ENCODE data around the gene RFC3. TPM values are rescaled to one million over a fixed set of nuclear protein-coding genes. Genes with fewer than 3 reads are reported as not detected.

The RFC3 gene
- polyA plus RNA-seq, 4 donors: 1.8 to 14.5 (median 7.5) TPM

DNA sequence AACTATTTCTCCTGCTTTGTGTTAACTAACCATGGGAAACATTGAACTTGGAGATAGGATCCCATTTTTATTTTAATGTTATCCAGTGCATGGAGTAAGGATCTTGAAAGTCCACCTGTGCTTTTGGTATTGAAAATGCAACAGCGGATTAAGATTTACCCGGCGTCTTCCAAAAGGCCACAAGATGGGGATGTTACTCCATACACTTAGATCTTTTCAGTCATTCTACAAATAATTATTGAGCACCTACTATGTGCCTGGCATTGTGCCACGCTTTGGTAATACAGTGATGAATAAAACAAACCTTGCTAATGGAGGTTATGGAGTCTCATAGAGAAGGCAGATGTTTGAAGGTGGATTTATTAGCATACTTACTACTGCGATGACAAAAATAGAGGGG, 56.9 kb downstream of the RFC3 start:
- no peak for DNase-seq
- H3K4me1 ChIP-seq (ENCODE audit: control insufficient read depth in 3 of 3, insufficient read depth in 2 of 3, low read depth in 1 of 3, low read length in 2 of 3): peaks cover 0 to 20% (median 2%) of the 10 kb centered on the region in 3 donors
- no peaks in the 10 kb centered on the region for H3K9me3 ChIP-seq (ENCODE audit: control insufficient read depth in 2 of 2, insufficient read depth in 1 of 2, low read depth in 1 of 2, low read length in 1 of 2)
- H3K4me3 ChIP-seq (ENCODE audit: low read depth in 1 of 3, low read length in 3 of 3): no peak overlapping the region
- no peak overlapping the region for H3K27ac ChIP-seq (ENCODE audit: low read depth in 1 of 3, low read length in 2 of 3)
- 91 to 97% (median 96%) methylated on average over 5 of the region's 5 CpGs for WGBS, 3 donors
- no peaks in the 10 kb centered on the region for H3K27me3 ChIP-seq (ENCODE audit: control insufficient read depth in 3 of 3, insufficient read depth in 3 of 3, low read length in 3 of 3)
- H3K36me3 ChIP-seq (ENCODE audit: control insufficient read depth in 3 of 3, insufficient read depth in 2 of 3, low read depth in 1 of 3, low read length in 3 of 3): no peaks in the 10 kb centered on the region
- FAIRE-seq: no peak

DNA sequence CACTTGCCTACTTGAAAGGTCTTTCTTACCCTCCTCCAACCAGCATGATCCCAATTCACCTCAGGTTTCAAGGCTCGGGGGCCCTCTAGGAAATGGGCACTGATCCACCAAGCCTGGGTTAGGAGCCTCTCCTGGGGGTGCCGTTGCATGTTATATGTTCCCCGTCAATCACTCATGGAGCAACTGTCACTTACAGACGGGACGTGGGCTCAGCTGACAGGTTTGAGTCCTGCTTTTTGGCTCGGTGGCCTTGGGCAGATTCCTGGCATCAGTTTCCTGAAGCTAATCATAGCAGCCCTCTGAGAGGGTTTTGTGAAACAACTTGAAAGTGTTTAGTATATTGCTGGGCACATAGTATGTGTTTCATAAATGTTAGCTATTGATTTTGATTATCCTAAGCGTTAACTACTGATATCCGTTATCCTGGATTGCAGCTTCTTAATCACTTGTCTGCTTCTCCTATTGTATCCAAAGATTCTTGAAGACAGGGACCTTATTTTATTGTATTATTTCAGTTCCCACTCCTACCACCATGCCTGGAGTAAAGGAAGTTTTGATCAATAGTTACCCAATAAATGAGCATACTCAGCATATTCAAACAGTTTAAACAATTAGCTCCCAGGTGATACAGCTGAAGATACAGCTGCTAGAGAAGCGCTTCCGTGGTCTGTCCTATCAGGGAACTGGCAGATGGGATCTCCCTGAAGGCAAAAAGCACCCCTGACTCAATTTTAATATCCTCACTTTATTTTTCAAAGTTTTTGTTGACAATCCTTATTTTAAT, 57.9 kb downstream of the RFC3 start:
- Histone ChIP-seq H3K27ac (ENCODE audit: low read depth in 1 of 3, low read length in 2 of 3) (no peak overlapping the region), H3K36me3 (ENCODE audit: control insufficient read depth in 3 of 3, insufficient read depth in 2 of 3, low read depth in 1 of 3, low read length in 3 of 3) (no peaks in the 10 kb centered on the region), H3K27me3 (ENCODE audit: control insufficient read depth in 3 of 3, insufficient read depth in 3 of 3, low read length in 3 of 3) (no peaks in the 10 kb centered on the region), H3K4me3 (ENCODE audit: low read depth in 1 of 3, low read length in 3 of 3) (no peak overlapping the region), H3K9me3 (ENCODE audit: control insufficient read depth in 2 of 2, insufficient read depth in 1 of 2, low read depth in 1 of 2, low read length in 1 of 2) (peaks cover 0 to 3% of the 10 kb centered on the region in 2 donors), H3K4me1 (ENCODE audit: control insufficient read depth in 3 of 3, insufficient read depth in 2 of 3, low read depth in 1 of 3, low read length in 2 of 3) (peaks cover 0 to 18% (median 2%) of the 10 kb centered on the region in 3 donors)
- DNase-seq (no peak), FAIRE-seq (no peak)
- WGBS, 3 donors: 85 to 87% (median 86%) methylated on average over 10 of the region's 10 CpGs

- no peaks in the 10 kb centered on the region for H3K27me3 ChIP-seq (ENCODE audit: control insufficient read depth in 3 of 3, insufficient read depth in 3 of 3, low read length in 3 of 3)
- H3K9me3 ChIP-seq (ENCODE audit: control insufficient read depth in 2 of 2, insufficient read depth in 1 of 2, low read depth in 1 of 2, low read length in 1 of 2): peaks cover 0 to 3% of the 10 kb centered on the region in 2 donors
- peaks cover 0 to 10% (median 2%) of the 10 kb centered on the region in 3 donors for H3K4me1 ChIP-seq (ENCODE audit: control insufficient read depth in 3 of 3, insufficient read depth in 2 of 3, low read depth in 1 of 3, low read length in 2 of 3)
- no peaks in the 10 kb centered on the region for H3K36me3 ChIP-seq (ENCODE audit: control insufficient read depth in 3 of 3, insufficient read depth in 2 of 3, low read depth in 1 of 3, low read length in 3 of 3)
- FAIRE-seq: no peak
- no peak overlapping the region for H3K4me3 ChIP-seq (ENCODE audit: low read depth in 1 of 3, low read length in 3 of 3)
- no peak for DNase-seq
- no peak overlapping the region for H3K27ac ChIP-seq (ENCODE audit: low read depth in 1 of 3, low read length in 2 of 3)
- WGBS, 3 donors: 72 to 84% (median 72%) methylated on average over 5 of the region's 5 CpGs
Observed at GRCh38 chr13:33876716-33877394, 58.9 kb downstream of the RFC3 start.

- DNase-seq: no peak
- Histone ChIP-seq H3K9me3 (ENCODE audit: control insufficient read depth in 2 of 2, insufficient read depth in 1 of 2, low read depth in 1 of 2, low read length in 1 of 2) (peaks cover 0 to 3% of the 10 kb centered on the region in 2 donors), H3K27ac (ENCODE audit: low read depth in 1 of 3, low read length in 2 of 3) (no peak overlapping the region), H3K27me3 (ENCODE audit: control insufficient read depth in 3 of 3, insufficient read depth in 3 of 3, low read length in 3 of 3) (no peaks in the 10 kb centered on the region), H3K36me3 (ENCODE audit: control insufficient read depth in 3 of 3, insufficient read depth in 2 of 3, low read depth in 1 of 3, low read length in 3 of 3) (no peaks in the 10 kb centered on the region), H3K4me1 (ENCODE audit: control insufficient read depth in 3 of 3, insufficient read depth in 2 of 3, low read depth in 1 of 3, low read length in 2 of 3) (no peaks in the 10 kb centered on the region), H3K4me3 (ENCODE audit: low read depth in 1 of 3, low read length in 3 of 3) (no peak overlapping the region)
- 33 to 43% (median 35%) methylated on average over 2 of the region's 2 CpGs for WGBS, 3 donors
- no peak for FAIRE-seq
Observed at GRCh38 chr13:33879118-33879517, 61.2 kb downstream of the RFC3 start.

DNA sequence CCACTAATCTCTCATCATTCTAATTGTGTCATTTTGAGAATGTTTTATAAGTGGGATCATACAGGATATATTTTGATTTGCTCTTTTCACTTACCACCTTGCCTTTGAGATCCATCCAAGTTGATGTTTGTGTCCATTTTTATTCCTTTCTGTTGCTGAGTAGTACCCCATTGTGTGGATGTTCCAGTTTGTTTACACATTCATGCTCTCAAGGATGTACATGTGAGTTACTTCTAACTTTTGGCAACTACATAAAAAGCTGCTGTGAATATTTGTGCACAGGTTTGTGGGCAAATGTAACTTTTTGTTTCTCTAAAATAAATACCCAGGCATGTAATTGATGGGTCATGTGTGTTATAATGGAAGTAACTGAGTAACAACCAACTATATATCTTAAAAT, 64.9 kb downstream of the RFC3 start:
- Histone ChIP-seq H3K36me3 (ENCODE audit: control insufficient read depth in 3 of 3, insufficient read depth in 2 of 3, low read depth in 1 of 3, low read length in 3 of 3) (no peaks in the 10 kb centered on the region), H3K9me3 (ENCODE audit: control insufficient read depth in 2 of 2, insufficient read depth in 1 of 2, low read depth in 1 of 2, low read length in 1 of 2) (peaks cover 0 to 3% of the 10 kb centered on the region in 2 donors), H3K4me3 (ENCODE audit: low read depth in 1 of 3, low read length in 3 of 3) (no peak overlapping the region), H3K4me1 (ENCODE audit: control insufficient read depth in 3 of 3, insufficient read depth in 2 of 3, low read depth in 1 of 3, low read length in 2 of 3) (no peaks in the 10 kb centered on the region), H3K27ac (ENCODE audit: low read depth in 1 of 3, low read length in 2 of 3) (no peak overlapping the region), H3K27me3 (ENCODE audit: control insufficient read depth in 3 of 3, insufficient read depth in 3 of 3, low read length in 3 of 3) (no peaks in the 10 kb centered on the region)
- DNase-seq (no peak), FAIRE-seq (no peak)

DNA sequence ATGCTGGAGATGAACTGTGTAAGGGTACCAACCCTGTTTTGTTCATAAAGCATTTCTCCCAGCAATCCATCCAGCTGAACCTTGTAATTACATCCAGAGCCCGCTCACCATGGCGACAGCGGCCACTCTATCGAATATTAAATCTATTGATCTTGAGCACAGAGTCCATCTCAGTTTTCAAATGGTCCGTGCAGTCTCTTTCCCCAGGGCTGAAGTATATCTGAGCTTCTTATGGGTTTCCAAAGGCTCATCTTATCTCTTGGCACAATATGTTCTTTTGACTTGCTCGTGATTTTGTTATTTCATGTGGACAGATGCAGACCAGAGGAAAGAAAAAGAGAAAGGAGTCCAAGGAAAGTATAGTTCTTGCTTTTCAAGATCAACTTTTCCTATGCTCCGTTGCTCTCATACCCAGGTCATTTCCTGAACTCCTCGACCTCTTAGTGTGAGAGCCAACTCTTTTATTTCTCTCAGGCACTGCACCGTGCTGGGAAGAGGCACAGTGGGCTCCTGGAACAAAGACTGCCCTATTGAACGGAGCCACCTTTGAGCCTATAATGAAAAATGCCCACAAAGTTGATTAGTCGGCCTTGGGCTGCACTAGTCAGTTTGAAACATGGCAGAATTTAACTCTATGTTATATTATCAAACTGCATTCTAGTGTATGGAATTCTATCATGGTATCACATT, 66.7 kb downstream of the RFC3 start:
- Histone ChIP-seq H3K4me3 (ENCODE audit: low read depth in 1 of 3, low read length in 3 of 3) (no peak overlapping the region), H3K9me3 (ENCODE audit: control insufficient read depth in 2 of 2, insufficient read depth in 1 of 2, low read depth in 1 of 2, low read length in 1 of 2) (peaks cover 0 to 3% of the 10 kb centered on the region in 2 donors), H3K4me1 (ENCODE audit: control insufficient read depth in 3 of 3, insufficient read depth in 2 of 3, low read depth in 1 of 3, low read length in 2 of 3) (no peaks in the 10 kb centered on the region), H3K27me3 (ENCODE audit: control insufficient read depth in 3 of 3, insufficient read depth in 3 of 3, low read length in 3 of 3) (no peaks in the 10 kb centered on the region), H3K36me3 (ENCODE audit: control insufficient read depth in 3 of 3, insufficient read depth in 2 of 3, low read depth in 1 of 3, low read length in 3 of 3) (no peaks in the 10 kb centered on the region), H3K27ac (ENCODE audit: low read depth in 1 of 3, low read length in 2 of 3) (no peak overlapping the region)
- no peak for FAIRE-seq
- WGBS, 3 donors: 49 to 72% (median 55%) methylated on average over 11 of the region's 11 CpGs
- DNase-seq: no peak
